Activated naive CD8-positive, alpha-beta T cell treated with anti-CD3 and anti-CD28 coated beads, Interleukin-2, amount 10 ng/mL, durations not matched to agents 7 days and 5 days (primary cell): Measurements from ENCODE around the gene LY6G6F. TPM values are rescaled to one million over a fixed set of nuclear protein-coding genes. Genes with fewer than 3 reads are reported as not detected.

Source experiments
- ATAC-seq: fragments of 150-1000 bp; cut with Tn5 transposase; one replicate; pipeline ENCODE4 v1.10.0; 2021; ENCODE audit warnings: low read depth, moderate library complexity
- POLR2A ChIA-PET: fragments of 350-600 bp; sonication (Branson Sonifier 250); formaldehyde crosslinking; loops from one replicate; lab custom pipeline; 2021; ENCODE audit warnings: antibody characterized with exemption; lab: Charles Lee
- DNase-seq: peaks from one replicate; pipeline ENCODE4 v3.0.0; 2021
- H3K27ac Mint-ChIP-seq: one replicate; pipeline ENCODE4 v1.8.0; 2022; ENCODE audit warnings: mild to moderate bottlenecking, mixed read lengths
- H3K27me3 Mint-ChIP-seq: one replicate; pipeline ENCODE4 v1.8.0; 2022; ENCODE audit warnings: mild to moderate bottlenecking, moderate library complexity, mixed read lengths
- H3K36me3 Mint-ChIP-seq: one replicate; pipeline ENCODE4 v1.8.0; 2021; ENCODE audit warnings: mild to moderate bottlenecking, mixed read lengths
- H3K4me1 Mint-ChIP-seq: one replicate; pipeline ENCODE4 v1.8.0; 2021; ENCODE audit warnings: mixed read lengths
- H3K4me3 Mint-ChIP-seq: one replicate; pipeline ENCODE4 v1.8.0; 2022; ENCODE audit warnings: mild to moderate bottlenecking, moderate library complexity, mixed read lengths
- H3K9me3 Mint-ChIP-seq: one replicate; pipeline ENCODE4 v1.8.0; 2021; ENCODE audit warnings: mixed read lengths
- total RNA-seq, 2 experiments: library from RNA; stranded (reverse); gene quantifications; one replicate each; pipeline ENCODE4 v1.2.3, GENCODE V29; 2021

Gene LY6G6F
- total RNA-seq, 2 experiments from 2014 or later: not detected

GRCh38 chr6:31683591-31683990 is 23.1 kb upstream of the LY6G6F start:
- Mint-ChIP-seq H3K27ac (no peak overlapping the region), H3K36me3 (peaks cover 4% of the 10 kb centered on the region), H3K4me1 (peaks cover 23% of the 10 kb centered on the region), H3K27me3 (no peaks in the 10 kb centered on the region), H3K4me3 (no peak overlapping the region), H3K9me3 (no peaks in the 10 kb centered on the region)
- ATAC-seq (no peak), DNase-seq (no peak)
- POLR2A ChIA-PET: interaction anchor here (0.7 to 1.2 kb wide), 3 partner anchors 19 to 64 kb away, joined by 3 read pairs; partner anchors contain the start of gene GPANK1

- Mint-ChIP-seq H3K36me3 (peaks cover 4% of the 10 kb centered on the region), H3K9me3 (no peaks in the 10 kb centered on the region), H3K4me1 (peaks cover 2% of the 10 kb centered on the region), H3K4me3 (no peak overlapping the region), H3K27me3 (no peaks in the 10 kb centered on the region), H3K27ac (peak overlapping the region; percentile 7)
- POLR2A ChIA-PET: interaction anchor here (1.1 to 1.6 kb wide), 2 partner anchors 11 to 16 kb away, joined by 3 read pairs; no protein-coding TSS in a partner anchor
- DNase-seq (no peak), ATAC-seq (no peak)
These were observed 20.2 kb upstream of the LY6G6F start for GRCh38 chr6:31686483-31686882.

- peaks cover 4% of the 10 kb centered on the region for H3K36me3 Mint-ChIP-seq
- POLR2A ChIA-PET: interaction anchor here (1.1 kb wide), 1 partner anchor 12 kb away, joined by 3 read pairs; no protein-coding TSS in a partner anchor
These were observed 19.3 kb upstream of the LY6G6F start for GRCh38 chr6:31687321-31687720.

GRCh38 chr6:31687860-31688693 is 18.6 kb upstream of the LY6G6F start:
- Mint-ChIP-seq H3K4me1 (no peaks in the 10 kb centered on the region), H3K9me3 (no peaks in the 10 kb centered on the region), H3K36me3 (peaks cover 4% of the 10 kb centered on the region), H3K27ac (no peak overlapping the region), H3K27me3 (no peaks in the 10 kb centered on the region), H3K4me3 (no peak overlapping the region)
- no peak for ATAC-seq
- POLR2A ChIA-PET: no interaction called here
- DNase-seq: no peak

More at GRCh38 chr6:31687321-31687720, 19.3 kb upstream of the LY6G6F start:
- Mint-ChIP-seq H3K27me3 (no peaks in the 10 kb centered on the region), H3K27ac (no peak overlapping the region), H3K4me1 (no peaks in the 10 kb centered on the region), H3K9me3 (no peaks in the 10 kb centered on the region), H3K4me3 (no peak overlapping the region)
- DNase-seq (no peak), ATAC-seq (no peak)

- Mint-ChIP-seq H3K4me1 (no peaks in the 10 kb centered on the region), H3K27ac (peak overlapping the region; percentile 41), H3K27me3 (no peaks in the 10 kb centered on the region), H3K36me3 (peaks cover 5% of the 10 kb centered on the region), H3K4me3 (no peak overlapping the region), H3K9me3 (no peaks in the 10 kb centered on the region)
- POLR2A ChIA-PET: interaction anchor here (1.1 kb wide), 1 partner anchor 50 kb away, joined by 3 read pairs; the partner anchor contains the start of gene MSH5
- DNase-seq (no peak), ATAC-seq (peak; percentile 33)
These were observed 17.2 kb upstream of the LY6G6F start for GRCh38 chr6:31689249-31690110.

GRCh38 chr6:31690231-31691077 is 16.2 kb upstream of the LY6G6F start:
- H3K27me3 Mint-ChIP-seq: no peaks in the 10 kb centered on the region
- H3K4me1 Mint-ChIP-seq: no peaks in the 10 kb centered on the region
- no peaks in the 10 kb centered on the region for H3K9me3 Mint-ChIP-seq
- no peak overlapping the region for H3K4me3 Mint-ChIP-seq
- H3K27ac Mint-ChIP-seq: no peak overlapping the region
- peaks cover 5% of the 10 kb centered on the region for H3K36me3 Mint-ChIP-seq
- DNase-seq (no peak), ATAC-seq (no peak)
- POLR2A ChIA-PET: interaction anchor here (1.1 kb wide), 1 partner anchor 49 kb away, joined by 3 read pairs; the partner anchor contains the start of gene MSH5

- Mint-ChIP-seq H3K27me3 (no peaks in the 10 kb centered on the region), H3K36me3 (peaks cover 5% of the 10 kb centered on the region), H3K4me1 (no peaks in the 10 kb centered on the region), H3K4me3 (no peak overlapping the region), H3K9me3 (no peaks in the 10 kb centered on the region), H3K27ac (no peak overlapping the region)
- DNase-seq: no peak
- POLR2A ChIA-PET: no interaction called here
- no peak for ATAC-seq
These were observed 15.6 kb upstream of the LY6G6F start for GRCh38 chr6:31691078-31691463.

GRCh38 chr6:31691564-31692108 is 15.0 kb upstream of the LY6G6F start:
- H3K27me3 Mint-ChIP-seq: no peaks in the 10 kb centered on the region
- H3K36me3 Mint-ChIP-seq: peaks cover 5% of the 10 kb centered on the region
- no peak for DNase-seq
- no peak overlapping the region for H3K4me3 Mint-ChIP-seq
- POLR2A ChIA-PET: interaction anchor here (1.4 kb wide), 1 partner anchor 12 kb away, joined by 4 read pairs; the partner anchor contains the start of gene ABHD16A
- no peak overlapping the region for H3K27ac Mint-ChIP-seq
- ATAC-seq: no peak
- H3K9me3 Mint-ChIP-seq: no peaks in the 10 kb centered on the region
- H3K4me1 Mint-ChIP-seq: no peaks in the 10 kb centered on the region

GRCh38 chr6:31692353-31692752 is 14.3 kb upstream of the LY6G6F start:
- H3K36me3 Mint-ChIP-seq: peaks cover 9% of the 10 kb centered on the region
- no peaks in the 10 kb centered on the region for H3K9me3 Mint-ChIP-seq
- POLR2A ChIA-PET: interaction anchor here (1.4 kb wide), 1 partner anchor 11 kb away, joined by 4 read pairs; the partner anchor contains the start of gene ABHD16A

GRCh38 chr6:31692886-31693285 is 13.8 kb upstream of the LY6G6F start:
- peak overlapping the region; percentile 34 for H3K27ac Mint-ChIP-seq
- ATAC-seq: no peak
- POLR2A ChIA-PET: interaction anchor here (1.4 kb wide), 1 partner anchor 10 kb away, joined by 4 read pairs; the partner anchor contains the start of gene ABHD16A

More at GRCh38 chr6:31692353-31692752, 14.3 kb upstream of the LY6G6F start:
- DNase-seq (no peak), ATAC-seq (no peak)
- Mint-ChIP-seq H3K27ac (no peak overlapping the region), H3K4me1 (peaks cover 3% of the 10 kb centered on the region), H3K27me3 (no peaks in the 10 kb centered on the region), H3K4me3 (no peak overlapping the region)

GRCh38 chr6:31693535-31693934 is 13.1 kb upstream of the LY6G6F start:
- ATAC-seq (no peak), DNase-seq (no peak)
- H3K36me3 Mint-ChIP-seq: peaks cover 9% of the 10 kb centered on the region
- no peak overlapping the region for H3K27ac Mint-ChIP-seq
- POLR2A ChIA-PET: interaction anchor here (0.8 to 1.7 kb wide), 4 partner anchors 9 to 29 kb away, joined by 3 to 7 read pairs (median 6); partner anchors contain the start of genes GPANK1 and LY6G5C
- H3K4me3 Mint-ChIP-seq: no peak overlapping the region
- H3K4me1 Mint-ChIP-seq: peaks cover 8% of the 10 kb centered on the region
- no peaks in the 10 kb centered on the region for H3K27me3 Mint-ChIP-seq
- no peaks in the 10 kb centered on the region for H3K9me3 Mint-ChIP-seq

More at GRCh38 chr6:31692886-31693285, 13.8 kb upstream of the LY6G6F start:
- Mint-ChIP-seq H3K4me3 (no peak overlapping the region), H3K9me3 (no peaks in the 10 kb centered on the region), H3K36me3 (peaks cover 10% of the 10 kb centered on the region), H3K27me3 (no peaks in the 10 kb centered on the region), H3K4me1 (peaks cover 8% of the 10 kb centered on the region)
- no peak for DNase-seq

GRCh38 chr6:31697555-31697954 is 9.1 kb upstream of the LY6G6F start:
- POLR2A ChIA-PET: no interaction called here

More at GRCh38 chr6:31697555-31697954, 9.1 kb upstream of the LY6G6F start:
- ATAC-seq (no peak), DNase-seq (no peak)
- Mint-ChIP-seq H3K9me3 (no peaks in the 10 kb centered on the region), H3K4me3 (no peak overlapping the region), H3K27ac (peak overlapping the region; percentile 65), H3K36me3 (peaks cover 9% of the 10 kb centered on the region), H3K4me1 (peaks cover 23% of the 10 kb centered on the region), H3K27me3 (no peaks in the 10 kb centered on the region)
